ENCODE measurements around the gene EYA3.

DNA sequence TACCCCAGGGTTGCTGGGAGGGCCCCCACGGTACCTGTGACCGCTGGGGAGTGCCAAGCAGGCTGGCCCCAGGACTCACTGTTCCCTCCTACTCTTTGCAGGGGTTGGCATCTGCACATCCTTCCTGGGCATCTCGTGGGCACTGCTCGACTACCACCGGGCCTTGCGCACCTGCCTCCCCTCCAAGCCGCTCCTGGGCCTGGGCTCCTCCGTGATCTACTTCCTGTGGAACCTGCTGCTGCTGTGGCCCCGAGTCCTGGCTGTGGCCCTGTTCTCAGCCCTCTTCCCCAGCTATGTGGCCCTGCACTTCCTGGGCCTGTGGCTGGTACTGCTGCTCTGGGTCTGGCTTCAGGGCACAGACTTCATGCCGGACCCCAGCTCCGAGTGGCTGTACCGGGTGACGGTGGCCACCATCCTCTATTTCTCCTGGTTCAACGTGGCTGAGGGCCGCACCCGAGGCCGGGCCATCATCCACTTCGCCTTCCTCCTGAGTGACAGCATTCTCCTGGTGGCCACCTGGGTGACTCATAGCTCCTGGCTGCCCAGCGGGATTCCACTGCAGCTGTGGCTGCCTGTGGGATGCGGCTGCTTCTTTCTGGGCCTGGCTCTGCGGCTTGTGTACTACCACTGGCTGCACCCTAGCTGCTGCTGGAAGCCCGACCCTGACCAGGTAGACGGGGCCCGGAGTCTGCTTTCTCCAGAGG is 121.9 kb downstream of the EYA3 start:
- TF ChIP-seq, protein P1, sequence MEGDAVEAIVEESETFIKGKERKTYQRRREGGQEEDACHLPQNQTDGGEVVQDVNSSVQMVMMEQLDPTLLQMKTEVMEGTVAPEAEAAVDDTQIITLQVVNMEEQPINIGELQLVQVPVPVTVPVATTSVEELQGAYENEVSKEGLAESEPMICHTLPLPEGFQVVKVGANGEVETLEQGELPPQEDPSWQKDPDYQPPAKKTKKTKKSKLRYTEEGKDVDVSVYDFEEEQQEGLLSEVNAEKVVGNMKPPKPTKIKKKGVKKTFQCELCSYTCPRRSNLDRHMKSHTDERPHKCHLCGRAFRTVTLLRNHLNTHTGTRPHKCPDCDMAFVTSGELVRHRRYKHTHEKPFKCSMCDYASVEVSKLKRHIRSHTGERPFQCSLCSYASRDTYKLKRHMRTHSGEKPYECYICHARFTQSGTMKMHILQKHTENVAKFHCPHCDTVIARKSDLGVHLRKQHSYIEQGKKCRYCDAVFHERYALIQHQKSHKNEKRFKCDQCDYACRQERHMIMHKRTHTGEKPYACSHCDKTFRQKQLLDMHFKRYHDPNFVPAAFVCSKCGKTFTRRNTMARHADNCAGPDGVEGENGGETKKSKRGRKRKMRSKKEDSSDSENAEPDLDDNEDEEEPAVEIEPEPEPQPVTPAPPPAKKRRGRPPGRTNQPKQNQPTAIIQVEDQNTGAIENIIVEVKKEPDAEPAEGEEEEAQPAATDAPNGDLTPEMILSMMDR (IDR thresholded peaks at IDR 0.05), result no peak
- TF ChIP-seq POLR2A (IDR thresholded peaks at IDR 0.05) (no peak), POLR2AphosphoS5 (IDR thresholded peaks at IDR 0.05) (no peak)

Measured in gastroesophageal sphincter (tissue), 3 donors.